Nephron (organoid): ENCODE results near the gene TAS1R1.

ENCODE experiments used
- H3K27ac Mint-ChIP-seq, 3 experiments: 2 replicates each; pipeline ENCODE4 v1.8.0; 2020; ENCODE audit warnings: mixed read lengths in 3 of 3, mild to moderate bottlenecking in 2 of 3, moderate library complexity in 1 of 3
- H3K27me3 Mint-ChIP-seq: 2 replicates; pipeline ENCODE4 v1.8.0; 2021; ENCODE audit warnings: low read depth, mild to moderate bottlenecking, moderate library complexity, mixed read lengths
- H3K36me3 Mint-ChIP-seq: 2 replicates; pipeline ENCODE4 v1.8.0; 2020; ENCODE audit warnings: low read depth, mixed read lengths
- H3K4me1 Mint-ChIP-seq: 2 replicates; pipeline ENCODE4 v1.8.0; 2020; ENCODE audit warnings: mixed read lengths
- H3K4me3 Mint-ChIP-seq, 3 experiments: 2 replicates each; pipeline ENCODE4 v1.8.0; 2020; ENCODE audit warnings: mild to moderate bottlenecking in 3 of 3, mixed read lengths in 3 of 3, moderate library complexity in 2 of 3
- H3K9me3 Mint-ChIP-seq: 2 replicates; pipeline ENCODE4 v1.8.0; 2020; ENCODE audit warnings: mixed read lengths
- TF ChIP-seq, protein P1 (sequence below), 3 experiments: fragments of 200-600 bp; sonication (generic); IDR thresholded peaks; one replicate each; pipeline ENCODE4 v1.5.0; 2021; ENCODE audit warnings: antibody characterized with exemption in 3 of 3; ENCODE audit not compliant: unreplicated experiment in 3 of 3

Gene TAS1R1

DNA sequence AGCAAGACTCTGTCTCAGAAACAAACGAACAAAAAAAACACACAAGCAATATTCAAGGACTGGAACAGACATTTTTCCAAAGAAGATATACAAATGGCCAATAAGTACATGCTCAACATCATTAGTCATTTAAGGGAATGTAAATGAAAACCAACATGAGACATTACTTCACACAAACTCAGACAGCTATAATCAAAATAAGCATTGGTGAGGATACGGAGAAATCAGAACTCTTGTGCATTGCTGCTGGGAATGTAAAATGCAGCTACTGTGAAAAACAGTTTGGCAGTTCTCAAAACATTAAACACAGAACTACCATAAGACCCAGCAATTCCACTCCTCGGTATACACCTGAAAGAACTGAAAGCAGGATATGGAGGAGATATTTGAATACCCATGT is 16.2 kb upstream of the TAS1R1 start:
- Mint-ChIP-seq H3K9me3 (no peaks in the 10 kb centered on the region), H3K4me3 (no peak overlapping the region), H3K27me3 (no peaks in the 10 kb centered on the region), H3K4me1 (no peaks in the 10 kb centered on the region), H3K27ac (no peak overlapping the region), H3K36me3 (peaks cover 39% of the 10 kb centered on the region)
- TF ChIP-seq, protein P1, sequence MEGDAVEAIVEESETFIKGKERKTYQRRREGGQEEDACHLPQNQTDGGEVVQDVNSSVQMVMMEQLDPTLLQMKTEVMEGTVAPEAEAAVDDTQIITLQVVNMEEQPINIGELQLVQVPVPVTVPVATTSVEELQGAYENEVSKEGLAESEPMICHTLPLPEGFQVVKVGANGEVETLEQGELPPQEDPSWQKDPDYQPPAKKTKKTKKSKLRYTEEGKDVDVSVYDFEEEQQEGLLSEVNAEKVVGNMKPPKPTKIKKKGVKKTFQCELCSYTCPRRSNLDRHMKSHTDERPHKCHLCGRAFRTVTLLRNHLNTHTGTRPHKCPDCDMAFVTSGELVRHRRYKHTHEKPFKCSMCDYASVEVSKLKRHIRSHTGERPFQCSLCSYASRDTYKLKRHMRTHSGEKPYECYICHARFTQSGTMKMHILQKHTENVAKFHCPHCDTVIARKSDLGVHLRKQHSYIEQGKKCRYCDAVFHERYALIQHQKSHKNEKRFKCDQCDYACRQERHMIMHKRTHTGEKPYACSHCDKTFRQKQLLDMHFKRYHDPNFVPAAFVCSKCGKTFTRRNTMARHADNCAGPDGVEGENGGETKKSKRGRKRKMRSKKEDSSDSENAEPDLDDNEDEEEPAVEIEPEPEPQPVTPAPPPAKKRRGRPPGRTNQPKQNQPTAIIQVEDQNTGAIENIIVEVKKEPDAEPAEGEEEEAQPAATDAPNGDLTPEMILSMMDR (IDR thresholded peaks at IDR 0.05; ENCODE audit: unreplicated experiment in 3 of 3): no peak

DNA sequence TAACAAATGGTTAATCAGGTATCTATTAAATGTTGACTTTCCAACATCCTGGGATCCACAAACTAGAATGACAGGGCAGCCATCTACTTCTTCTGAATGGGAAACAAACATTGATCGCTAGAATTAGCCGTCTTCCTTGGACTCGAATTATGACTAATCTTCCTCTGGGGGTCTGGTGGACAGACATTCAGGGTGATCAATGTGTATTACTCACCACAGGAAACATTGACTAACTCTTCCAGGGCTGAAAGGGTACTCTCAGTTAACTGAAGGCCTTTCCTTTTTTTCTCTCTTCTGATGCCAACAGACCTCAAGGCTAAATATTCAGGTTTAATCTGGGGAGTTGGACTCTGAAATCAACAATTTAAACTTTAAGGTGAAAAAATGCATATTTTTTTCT is 10.3 kb upstream of the TAS1R1 start:
- peaks cover 56% of the 10 kb centered on the region for H3K36me3 Mint-ChIP-seq
- no peaks in the 10 kb centered on the region for H3K9me3 Mint-ChIP-seq
- H3K4me3 Mint-ChIP-seq: no peak overlapping the region
- H3K27ac Mint-ChIP-seq: no peak overlapping the region
- TF ChIP-seq, protein P1 (IDR thresholded peaks at IDR 0.05; ENCODE audit: unreplicated experiment in 3 of 3): no peak
- H3K27me3 Mint-ChIP-seq: no peaks in the 10 kb centered on the region
- H3K4me1 Mint-ChIP-seq: peaks cover 5% of the 10 kb centered on the region

DNA sequence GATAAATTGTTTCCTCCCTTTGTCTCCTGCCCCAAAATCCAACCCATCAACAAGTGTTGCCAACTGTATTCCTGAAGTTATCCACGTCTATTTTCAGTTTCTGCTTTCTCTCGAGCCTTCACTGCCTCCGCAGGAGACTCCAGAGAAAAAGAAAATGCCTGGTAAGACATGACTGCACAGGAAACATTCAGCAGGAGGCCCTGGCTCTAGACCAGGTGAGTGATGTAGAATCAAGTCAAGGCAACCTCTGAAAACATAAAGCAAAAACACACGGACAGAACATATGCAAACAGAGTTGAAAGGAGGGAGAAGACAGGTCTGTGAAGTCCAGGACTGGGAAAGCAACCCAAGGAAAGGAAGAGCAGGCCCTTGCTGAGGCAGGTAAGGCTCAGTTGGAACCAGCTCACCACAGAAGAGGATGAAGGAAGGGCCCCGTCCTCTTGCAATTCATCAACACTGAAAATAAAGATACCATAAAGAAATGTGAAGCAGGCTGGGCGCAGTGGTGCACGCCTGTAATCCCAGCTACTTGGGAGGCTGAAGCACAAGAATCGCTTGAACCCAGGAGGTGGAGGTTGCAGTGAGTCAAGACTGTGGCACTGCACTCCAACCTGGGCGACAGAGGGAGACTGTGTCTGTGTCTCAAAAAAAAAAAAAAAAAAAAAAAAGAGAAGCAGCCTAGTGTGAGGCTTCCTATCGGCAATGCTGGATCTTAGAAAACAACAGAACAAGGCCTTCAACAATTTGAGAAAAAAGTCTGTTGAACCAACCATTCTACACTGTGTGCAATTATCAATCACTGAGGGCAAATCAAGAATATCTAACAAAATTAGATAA is 9.6 kb upstream of the TAS1R1 start:
- Mint-ChIP-seq H3K4me3 (peak overlapping the region in 1 of 3 experiments; percentile 6), H3K9me3 (no peaks in the 10 kb centered on the region), H3K27me3 (no peaks in the 10 kb centered on the region), H3K27ac (no peak overlapping the region), H3K36me3 (peaks cover 60% of the 10 kb centered on the region), H3K4me1 (peaks cover 5% of the 10 kb centered on the region)
- TF ChIP-seq, protein P1 (IDR thresholded peaks at IDR 0.05; ENCODE audit: unreplicated experiment in 3 of 3): no peak

DNA sequence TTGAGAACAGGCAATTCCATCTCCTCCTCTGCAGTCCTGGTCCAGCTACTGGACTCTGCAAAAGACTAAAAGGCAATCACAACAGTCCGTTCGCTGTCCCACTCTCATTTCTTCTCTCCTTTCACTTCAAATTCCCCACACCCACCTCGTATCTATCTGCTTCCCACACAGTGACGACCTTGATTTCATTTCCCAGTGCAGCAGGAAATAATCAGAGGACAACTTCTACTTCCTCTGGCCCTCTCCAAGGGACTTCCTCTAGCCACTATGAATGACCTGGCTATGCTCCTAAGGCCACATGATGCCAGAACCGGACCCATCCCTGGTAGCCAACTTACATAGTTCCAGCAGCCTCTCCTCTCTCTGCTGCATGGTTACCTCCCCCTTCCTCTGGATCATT is 8.8 kb upstream of the TAS1R1 start:
- Mint-ChIP-seq H3K36me3 (peaks cover 57% of the 10 kb centered on the region), H3K4me1 (peaks cover 5% of the 10 kb centered on the region), H3K27me3 (no peaks in the 10 kb centered on the region), H3K27ac (no peak overlapping the region), H3K9me3 (no peaks in the 10 kb centered on the region), H3K4me3 (no peak overlapping the region)
- TF ChIP-seq, protein P1 (IDR thresholded peaks at IDR 0.05; ENCODE audit: unreplicated experiment in 3 of 3): no peak

DNA sequence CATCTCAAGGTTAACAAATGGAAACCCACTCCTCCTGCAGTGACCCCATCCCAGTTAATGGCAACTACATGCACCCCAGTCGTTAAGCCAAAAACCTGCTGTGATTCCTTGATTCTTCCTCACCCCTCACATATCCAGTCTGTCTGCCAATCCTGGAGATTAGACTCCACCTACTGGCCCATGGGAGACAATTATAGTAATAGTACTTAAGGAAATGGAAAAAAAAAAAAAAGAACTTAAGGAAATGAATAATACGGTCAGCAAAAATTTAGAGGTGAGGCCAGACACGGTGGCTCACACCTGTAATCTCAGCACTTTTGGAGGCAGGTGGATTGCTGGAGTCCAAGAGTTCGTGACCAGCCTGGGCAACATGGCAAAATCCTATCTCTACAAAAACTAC is 7.8 kb upstream of the TAS1R1 start:
- H3K4me3 Mint-ChIP-seq: no peak overlapping the region
- no peak overlapping the region for H3K27ac Mint-ChIP-seq
- TF ChIP-seq, protein P1 (IDR thresholded peaks at IDR 0.05; ENCODE audit: unreplicated experiment in 3 of 3): no peak
- no peaks in the 10 kb centered on the region for H3K9me3 Mint-ChIP-seq
- no peaks in the 10 kb centered on the region for H3K27me3 Mint-ChIP-seq
- H3K36me3 Mint-ChIP-seq: peaks cover 49% of the 10 kb centered on the region
- peaks cover 5% of the 10 kb centered on the region for H3K4me1 Mint-ChIP-seq
